ENCODE results near the gene DPF1. TPM values are rescaled to one million over a fixed set of nuclear protein-coding genes. Genes with fewer than 3 reads are reported as not detected.

Gene DPF1
- total RNA-seq, 1 donor from 2014 or later: 31.7 TPM

DNA sequence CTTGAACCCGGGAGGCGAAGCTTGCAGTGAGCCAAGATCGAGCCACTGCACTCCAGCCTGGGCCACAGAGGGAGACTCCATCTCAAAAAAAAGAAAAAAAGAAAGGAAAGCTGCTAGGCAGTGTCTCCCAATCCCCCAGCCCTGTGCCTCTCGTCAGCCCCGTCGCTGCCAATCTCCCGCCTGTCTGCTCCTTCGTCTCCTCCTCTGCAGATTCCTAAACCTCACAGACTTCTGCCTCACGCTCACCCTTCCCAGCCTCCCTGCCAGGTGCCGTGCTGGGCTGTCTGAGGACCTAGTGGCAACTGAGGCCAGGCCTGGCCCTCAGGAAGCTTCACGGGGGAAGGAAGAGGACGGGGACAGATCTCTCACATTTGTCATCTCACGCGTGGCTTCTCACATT, 21.5 kb downstream of the DPF1 start:
- peaks cover 2% of the 10 kb centered on the region for H3K36me3 Mint-ChIP-seq (ENCODE audit: low read depth)
- no peak overlapping the region for H3K27ac Mint-ChIP-seq (ENCODE audit: unreplicated experiment)
- no peaks in the 10 kb centered on the region for H3K4me1 Mint-ChIP-seq
- DNase-seq (ENCODE audit: low read depth, low spot score): no peak
- no peaks in the 10 kb centered on the region for H3K9me3 Mint-ChIP-seq
- H3K4me3 Mint-ChIP-seq: peak overlapping the region; percentile 34
- TF ChIP-seq, protein P1, sequence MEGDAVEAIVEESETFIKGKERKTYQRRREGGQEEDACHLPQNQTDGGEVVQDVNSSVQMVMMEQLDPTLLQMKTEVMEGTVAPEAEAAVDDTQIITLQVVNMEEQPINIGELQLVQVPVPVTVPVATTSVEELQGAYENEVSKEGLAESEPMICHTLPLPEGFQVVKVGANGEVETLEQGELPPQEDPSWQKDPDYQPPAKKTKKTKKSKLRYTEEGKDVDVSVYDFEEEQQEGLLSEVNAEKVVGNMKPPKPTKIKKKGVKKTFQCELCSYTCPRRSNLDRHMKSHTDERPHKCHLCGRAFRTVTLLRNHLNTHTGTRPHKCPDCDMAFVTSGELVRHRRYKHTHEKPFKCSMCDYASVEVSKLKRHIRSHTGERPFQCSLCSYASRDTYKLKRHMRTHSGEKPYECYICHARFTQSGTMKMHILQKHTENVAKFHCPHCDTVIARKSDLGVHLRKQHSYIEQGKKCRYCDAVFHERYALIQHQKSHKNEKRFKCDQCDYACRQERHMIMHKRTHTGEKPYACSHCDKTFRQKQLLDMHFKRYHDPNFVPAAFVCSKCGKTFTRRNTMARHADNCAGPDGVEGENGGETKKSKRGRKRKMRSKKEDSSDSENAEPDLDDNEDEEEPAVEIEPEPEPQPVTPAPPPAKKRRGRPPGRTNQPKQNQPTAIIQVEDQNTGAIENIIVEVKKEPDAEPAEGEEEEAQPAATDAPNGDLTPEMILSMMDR (conservative IDR thresholded peaks at IDR 0.05): no peak
- no peaks in the 10 kb centered on the region for H3K27me3 Mint-ChIP-seq (ENCODE audit: low read depth)

- TF ChIP-seq, protein P1 (conservative IDR thresholded peaks at IDR 0.05): no peak
- Mint-ChIP-seq H3K4me3 (no peak overlapping the region), H3K27ac (ENCODE audit: unreplicated experiment) (no peak overlapping the region), H3K36me3 (ENCODE audit: low read depth) (peaks cover 2% of the 10 kb centered on the region), H3K4me1 (no peaks in the 10 kb centered on the region), H3K27me3 (ENCODE audit: low read depth) (no peaks in the 10 kb centered on the region), H3K9me3 (no peaks in the 10 kb centered on the region)
- no peak for DNase-seq (ENCODE audit: low read depth, low spot score)
These were observed 22.3 kb downstream of the DPF1 start for GRCh38 chr19:38201731-38202130.

DNA sequence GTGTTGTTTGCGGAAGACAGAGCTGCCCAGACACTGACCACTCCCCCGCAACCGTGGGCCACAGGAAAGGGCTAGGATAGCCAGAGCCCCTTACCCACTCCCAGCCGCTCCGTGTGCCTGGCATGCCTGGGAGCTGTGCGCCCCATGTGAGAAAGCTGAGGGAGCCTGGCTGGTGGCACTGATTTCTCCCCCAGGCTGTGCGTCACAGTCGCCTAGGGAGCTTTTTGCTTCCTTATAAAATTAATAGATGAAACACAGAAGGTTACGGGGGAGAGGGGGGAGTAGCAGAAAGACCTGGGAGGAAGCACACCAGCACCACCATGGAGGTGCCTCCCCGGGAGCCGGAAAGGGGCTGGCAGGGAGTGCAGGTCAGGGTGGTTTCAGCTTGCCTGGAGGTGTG, 24.7 kb downstream of the DPF1 start:
- TF ChIP-seq, protein P1 (conservative IDR thresholded peaks at IDR 0.05): no peak
- Mint-ChIP-seq H3K27ac (ENCODE audit: unreplicated experiment) (no peak overlapping the region), H3K4me3 (no peak overlapping the region), H3K36me3 (ENCODE audit: low read depth) (peaks cover 10% of the 10 kb centered on the region), H3K9me3 (no peaks in the 10 kb centered on the region), H3K4me1 (no peaks in the 10 kb centered on the region), H3K27me3 (ENCODE audit: low read depth) (no peaks in the 10 kb centered on the region)
- DNase-seq (ENCODE audit: low read depth, low spot score): no peak

GRCh38 chr19:38197937-38198704, 25.9 kb downstream of the DPF1 start:
- DNase-seq (ENCODE audit: low read depth, low spot score): no peak
- TF ChIP-seq, protein P1 (conservative IDR thresholded peaks at IDR 0.05): no peak
- H3K27me3 Mint-ChIP-seq (ENCODE audit: low read depth): no peaks in the 10 kb centered on the region
- H3K4me3 Mint-ChIP-seq: no peak overlapping the region
- peaks cover 10% of the 10 kb centered on the region for H3K36me3 Mint-ChIP-seq (ENCODE audit: low read depth)
- H3K4me1 Mint-ChIP-seq: no peaks in the 10 kb centered on the region
- no peaks in the 10 kb centered on the region for H3K9me3 Mint-ChIP-seq
- H3K27ac Mint-ChIP-seq (ENCODE audit: unreplicated experiment): no peak overlapping the region

- Mint-ChIP-seq H3K4me3 (no peak overlapping the region), H3K27me3 (ENCODE audit: low read depth) (no peaks in the 10 kb centered on the region), H3K36me3 (ENCODE audit: low read depth) (peaks cover 7% of the 10 kb centered on the region), H3K4me1 (no peaks in the 10 kb centered on the region), H3K9me3 (no peaks in the 10 kb centered on the region), H3K27ac (ENCODE audit: unreplicated experiment) (no peak overlapping the region)
- no peak for DNase-seq (ENCODE audit: low read depth, low spot score)
- TF ChIP-seq, protein P1 (conservative IDR thresholded peaks at IDR 0.05): no peak
These were observed 26.9 kb downstream of the DPF1 start for GRCh38 chr19:38196948-38197656.
